COR-L47 (cell line): ENCODE data around the gene OR6Q1.

Experiments
- DNase-seq: peaks from one replicate; lab custom pipeline; 2025; lab: John Stamatoyannopoulos, UW

Gene OR6Q1

DNA sequence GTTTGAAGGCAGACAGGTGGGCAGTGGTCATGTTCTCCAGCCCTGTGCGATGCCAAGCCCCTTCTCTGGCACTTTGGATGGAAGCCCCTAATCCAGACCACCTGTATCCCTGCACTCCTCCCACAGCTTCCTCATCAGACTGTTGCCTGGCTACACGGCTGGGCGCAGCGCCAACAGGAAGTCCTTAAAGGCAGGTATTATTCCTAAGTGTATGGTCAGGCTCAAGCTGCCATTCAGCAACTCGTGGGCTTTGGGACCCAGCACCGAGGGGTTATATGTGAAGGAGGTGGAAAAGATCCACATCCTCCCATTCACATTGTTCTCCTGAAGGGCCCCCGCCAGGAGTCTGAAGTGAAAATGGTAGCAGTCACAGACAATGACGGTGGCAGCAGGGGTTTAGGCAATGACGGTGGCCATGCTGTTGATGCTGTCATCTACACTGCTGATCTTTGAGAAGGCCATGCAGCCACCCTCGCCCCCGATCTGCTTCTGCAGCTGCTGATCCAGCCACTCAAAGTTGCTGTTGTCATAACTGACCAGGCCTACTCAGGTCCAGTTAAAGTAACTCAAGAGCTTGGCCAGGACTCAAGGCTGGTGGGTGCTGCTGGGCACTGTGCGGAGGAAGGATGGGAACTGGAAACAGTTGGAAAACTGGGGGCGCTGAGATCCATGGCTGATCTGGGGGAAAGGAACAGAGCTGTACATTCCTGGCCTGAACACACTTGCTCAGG, 27.7 kb downstream of the OR6Q1 start:
- peak; percentile 35 for DNase-seq

DNA sequence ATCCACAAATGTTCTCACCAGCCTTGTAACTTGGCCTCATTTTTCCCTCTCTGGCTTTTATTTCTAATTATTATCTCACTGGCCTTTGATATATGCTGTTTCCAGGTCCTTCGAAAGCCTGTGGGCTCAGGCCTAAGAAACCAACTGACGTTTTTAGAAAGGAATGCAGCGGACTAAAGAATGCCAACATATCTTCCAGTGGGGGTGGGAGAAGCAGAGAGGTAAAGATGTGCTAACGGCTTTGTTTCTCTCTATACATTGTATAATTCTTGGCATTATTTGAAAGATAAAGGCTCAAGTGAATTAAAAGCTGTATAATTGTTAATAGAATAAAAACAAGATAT, 28.2 kb downstream of the OR6Q1 start:
- no peak for DNase-seq

DNA sequence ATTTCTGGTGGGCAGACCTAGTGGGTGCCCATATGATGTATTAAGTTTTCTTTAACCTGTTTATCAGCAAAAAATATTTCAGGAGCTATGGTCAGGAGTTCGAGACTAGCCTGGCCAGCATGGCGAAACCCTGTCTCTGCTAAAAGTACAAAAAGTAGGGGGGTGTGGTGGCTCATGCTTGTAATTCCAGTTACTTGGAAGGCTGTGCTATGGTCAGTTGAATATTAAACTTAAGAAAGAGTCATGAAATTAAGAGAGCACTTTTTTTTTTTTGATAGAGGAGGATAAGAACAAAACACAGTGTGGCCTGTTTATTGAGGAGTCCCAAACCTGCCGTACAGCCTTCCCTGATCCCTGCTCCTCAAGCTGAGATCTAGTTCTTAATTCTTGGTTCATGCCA, 29.8 kb downstream of the OR6Q1 start:
- no peak for DNase-seq

GRCh38 chr11:58060939-58061672, 30.4 kb downstream of the OR6Q1 start:
- no peak for DNase-seq

- DNase-seq, result no peak
These were observed 31.1 kb downstream of the OR6Q1 start for GRCh38 chr11:58061813-58062212.

DNA sequence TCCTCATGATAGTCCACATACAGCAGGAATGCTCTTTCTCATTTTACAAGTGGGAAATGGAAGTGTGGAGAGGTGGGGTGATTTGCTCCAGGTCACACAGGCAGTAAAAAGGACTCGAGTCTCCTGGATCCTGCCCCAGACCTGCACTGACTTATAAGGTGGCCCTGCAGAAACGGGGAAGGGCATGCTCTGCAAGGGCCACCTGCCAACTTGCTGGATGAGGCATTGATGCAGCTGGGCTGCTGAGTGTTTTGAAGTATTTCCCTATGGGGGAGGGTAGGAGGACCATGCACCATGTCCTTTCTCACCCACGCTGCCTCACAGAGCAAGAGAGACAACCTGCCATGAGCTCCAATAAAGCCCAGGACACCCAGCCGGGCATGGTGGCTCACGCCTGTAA, 36.9 kb downstream of the OR6Q1 start:
- no peak for DNase-seq

DNA sequence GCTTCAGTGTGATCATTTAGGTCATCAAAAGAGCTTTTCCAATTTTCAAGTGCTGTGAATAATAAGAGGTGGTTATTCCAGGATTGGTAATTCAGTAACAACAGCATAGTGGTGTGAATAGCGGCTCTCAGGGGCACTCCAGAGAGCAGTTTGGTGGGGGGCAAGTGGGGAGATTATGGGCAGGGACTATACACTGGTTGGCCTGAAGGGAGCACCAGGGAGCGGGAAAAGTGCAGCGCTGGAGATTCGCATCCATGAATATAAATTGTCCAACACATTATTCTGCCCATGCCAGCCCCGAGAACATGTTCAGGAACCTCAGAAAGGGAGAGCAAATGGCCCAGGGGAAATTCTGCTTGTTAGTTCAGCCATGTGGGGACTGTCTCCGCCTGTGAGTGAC, 37.9 kb downstream of the OR6Q1 start:
- DNase-seq, result no peak

DNA sequence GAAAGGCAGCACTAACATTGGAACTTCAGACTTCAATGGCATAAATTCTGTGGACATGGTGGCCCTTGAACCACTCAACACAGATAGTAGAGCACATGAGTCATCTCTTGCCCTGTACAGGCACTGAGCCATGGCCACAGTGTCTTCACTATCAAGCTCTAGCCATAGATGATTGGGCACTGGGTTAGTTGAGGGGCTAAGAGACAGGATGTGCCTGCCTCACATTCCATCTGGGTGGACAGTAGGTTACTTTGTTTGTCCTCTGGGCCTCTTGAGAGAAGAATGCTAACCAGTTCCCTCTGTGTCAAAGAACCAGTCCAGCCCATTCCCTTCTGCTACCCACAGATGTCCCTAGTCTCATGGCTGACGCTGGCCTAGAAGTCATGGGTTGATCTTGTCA, 39.8 kb downstream of the OR6Q1 start:
- no peak for DNase-seq

DNA sequence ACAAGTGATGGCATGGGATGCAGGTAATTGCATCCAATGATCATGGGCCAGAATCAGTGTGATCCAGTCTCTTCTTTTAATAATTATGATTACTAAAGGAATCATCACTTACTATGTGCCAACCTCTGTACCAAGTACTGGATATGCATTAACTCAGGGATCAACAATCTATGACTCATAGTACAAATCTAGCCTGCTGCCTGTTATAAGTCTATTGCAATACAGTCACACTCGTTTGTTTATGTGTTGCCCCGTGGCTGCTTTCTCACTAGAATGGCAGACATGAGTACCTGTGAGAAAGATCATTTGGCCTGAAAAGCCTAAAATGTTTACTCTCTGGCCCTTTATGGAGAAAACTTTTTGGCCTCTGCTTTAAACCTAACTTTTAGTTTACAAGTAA, 45.0 kb downstream of the OR6Q1 start:
- no peak for DNase-seq
